ENCODE measurements around the gene VPS4B. TPM values are rescaled to one million over a fixed set of nuclear protein-coding genes. Genes with fewer than 3 reads are reported as not detected.

VPS4B gene
- total and polyA plus RNA-seq, 2 of the 8 experiments (the other 6 are each of a cell fraction or from before 2014, with no cell fraction given) = 7.2 to 45.3 TPM

- TF ChIP-seq CHD7 (IDR thresholded peaks at IDR 0.05; ENCODE audit: insufficient replicate concordance, low read length) = peak; percentile 61
Measured at GRCh38 chr18:63339920-63340484, 82.3 kb downstream of the VPS4B start (continued).

Data from H1 (cell line).